SK-N-MC (cell line): ENCODE measurements around the gene PDXK.

Experiments used
- DNase-seq: peaks from one replicate; pipeline ENCODE4 v3.0.0-alpha.2; 2011; ENCODE audit warnings: low read depth, low spot score
- H3K27ac ChIP-seq: fragments of 200-600 bp; sonication (generic); 2 replicates; pipeline ENCODE4 v1.5.1; 2016; ENCODE audit warnings: mixed run types
- H3K36me3 ChIP-seq: fragments of 200-600 bp; sonication (generic); 2 replicates; pipeline ENCODE4 v1.6.1; 2017; ENCODE audit warnings: antibody characterized with exemption, low read length, mixed read lengths; ENCODE audit not compliant: insufficient read depth
- H3K4me3 ChIP-seq: fragments of 200-600 bp; sonication (generic); 2 replicates; pipeline ENCODE4 v1.5.1; 2016
- H3K9ac ChIP-seq: fragments of 200-600 bp; sonication (generic); 2 replicates; pipeline ENCODE4 v1.8.0; 2017; ENCODE audit warnings: mixed run types, mixed read lengths; ENCODE audit not compliant: insufficient read length
- H3K9me3 ChIP-seq: fragments of 200-600 bp; sonication (generic); 2 replicates; pipeline ENCODE4 v1.6.1; 2017; ENCODE audit warnings: low read depth, mild to moderate bottlenecking, antibody characterized with exemption, low read length, moderate library complexity, mixed read lengths
- EZH2 ChIP-seq: fragments of 200-600 bp; sonication (generic); IDR thresholded peaks from one replicate; pipeline ENCODE4 v1.6.1; 2017; ENCODE audit warnings: antibody characterized with exemption
- FOXP2 ChIP-seq: optimal IDR thresholded peaks from 2 replicates; pipeline ENCODE3; 2011; ENCODE audit warnings: mild to moderate bottlenecking, moderate library complexity; ENCODE audit not compliant: insufficient read depth; ENCODE audit errors: extremely low read length, control extremely low read depth
- POLR2AphosphoS5 ChIP-seq: IDR thresholded peaks from 2 replicates; pipeline ENCODE4 v1.6.1; 2012; ENCODE audit warnings: mild to moderate bottlenecking, low read depth, low read length, borderline replicate concordance

Gene PDXK

DNA sequence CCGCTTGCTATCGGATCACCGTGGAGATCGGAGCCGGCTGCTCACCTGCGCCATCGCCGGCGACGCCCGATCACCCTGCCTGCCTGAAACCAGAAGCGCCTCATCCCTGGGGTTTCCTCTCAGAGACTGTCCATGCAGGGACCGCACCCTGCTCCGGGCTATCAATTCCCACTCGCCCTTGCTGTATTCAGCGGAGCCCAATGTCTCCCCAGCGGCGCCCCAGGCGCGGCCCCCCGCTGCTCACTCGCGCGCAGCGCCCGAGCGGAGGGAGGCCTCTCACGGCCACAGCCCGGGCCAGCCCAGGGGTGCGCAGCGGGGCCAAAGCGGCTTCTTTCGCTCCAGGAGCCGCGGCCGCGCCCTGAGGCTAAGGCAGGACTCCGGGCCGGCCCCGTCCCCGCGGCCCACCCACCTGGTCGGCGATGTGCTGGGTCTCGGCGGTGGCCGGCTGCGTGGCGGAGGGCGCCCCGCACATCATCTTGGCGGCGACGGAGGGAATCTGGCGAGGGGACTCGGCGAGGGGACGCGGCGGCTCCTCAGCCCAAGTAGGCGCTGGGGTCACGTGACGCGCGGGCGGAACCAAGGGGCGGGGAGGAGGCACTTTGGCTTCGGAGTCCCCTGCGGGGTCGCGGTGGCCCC lies 57.0 kb downstream of the PDXK start, which contains the start of gene CSTB:
CSTB (minus strand) TSS at position 514 of the 636 bp plus-strand sequence; CDS start at position 475, 39 bp downstream.
- TF ChIP-seq FOXP2 (no peak), POLR2AphosphoS5 (peak; percentile 89), EZH2 (no peak)
- peaks cover 12% of the 10 kb centered on the region for H3K36me3 ChIP-seq
- H3K4me3 ChIP-seq = peak within 1 kb of the TSS; percentile 91
- H3K9me3 ChIP-seq = no peaks in the 10 kb centered on the region
- H3K9ac ChIP-seq = peak within 1 kb of the TSS; percentile 80
- DNase-seq = no peak
- peak within 1 kb of the TSS; percentile 36; the same call in 1 of the 2 replicates for H3K27ac ChIP-seq

DNA sequence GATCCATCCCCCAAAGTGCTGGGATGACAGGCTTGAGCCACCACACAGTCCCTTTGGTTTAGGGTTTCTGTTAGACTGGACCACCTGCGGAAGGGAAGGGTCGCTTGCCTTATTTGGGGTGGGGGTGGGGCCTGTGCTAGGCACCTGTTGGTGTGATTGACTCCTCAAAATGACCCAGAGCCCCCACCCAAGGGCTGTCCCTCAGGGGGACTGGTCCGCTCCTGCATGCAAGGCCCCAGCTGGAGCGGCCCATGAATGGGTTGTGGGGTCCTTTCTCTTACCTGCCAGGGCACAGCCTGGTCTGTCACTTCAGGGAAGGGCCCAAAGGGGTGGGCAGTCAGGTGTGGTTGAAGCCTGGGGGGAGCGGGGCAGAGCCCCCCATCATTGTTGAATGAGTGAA lies 59.0 kb downstream of the PDXK start:
- no peak for DNase-seq
- H3K36me3 ChIP-seq = peaks cover 12% of the 10 kb centered on the region
- no peak overlapping the region for H3K27ac ChIP-seq
- no peaks in the 10 kb centered on the region for H3K9me3 ChIP-seq
- no peak overlapping the region for H3K9ac ChIP-seq
- H3K4me3 ChIP-seq = no peak overlapping the region
- no peak for TF ChIP-seq POLR2AphosphoS5
- TF ChIP-seq EZH2 = no peak
- no peak for TF ChIP-seq FOXP2

DNA sequence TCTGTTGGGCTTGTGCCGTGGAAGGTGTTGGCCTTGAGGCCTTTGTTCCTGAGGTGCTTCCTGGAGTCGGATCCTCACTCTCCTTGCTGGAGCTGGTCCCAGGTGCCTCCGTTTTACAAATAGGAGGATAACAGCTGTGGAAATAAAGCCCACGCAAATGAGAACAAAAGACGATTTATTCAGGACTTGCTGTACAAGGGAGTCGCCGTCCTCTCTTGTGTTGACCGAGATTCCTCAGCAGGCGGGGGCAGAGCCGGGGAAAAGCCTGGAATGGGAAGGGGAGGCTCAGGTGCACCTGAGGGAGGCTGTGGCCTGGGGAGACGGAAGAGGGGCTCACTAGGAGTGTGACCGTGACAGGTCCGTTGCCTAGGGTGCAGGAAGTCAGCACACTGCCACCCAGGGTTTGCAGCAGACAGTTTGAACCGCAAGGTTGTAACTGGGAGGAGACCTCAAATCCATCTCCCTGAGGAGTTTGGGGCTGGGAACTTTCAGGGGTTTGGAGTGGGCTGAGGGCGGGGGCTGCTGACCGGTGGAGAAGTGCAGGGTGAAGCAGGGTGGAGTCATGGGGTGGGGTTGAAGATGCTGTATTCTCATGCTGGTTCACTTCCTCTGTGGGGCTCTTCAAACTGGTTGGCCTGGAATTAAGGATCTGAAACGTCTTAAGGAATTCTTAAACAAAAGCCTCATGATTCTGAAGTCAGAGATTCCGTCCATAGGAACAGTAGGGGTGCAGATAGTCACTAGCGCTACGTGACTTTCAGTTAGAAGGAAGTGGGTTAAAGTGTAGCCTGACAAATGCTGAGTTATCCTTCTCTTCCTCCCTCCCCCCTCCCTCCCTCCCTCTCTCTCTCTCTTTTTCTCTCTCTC lies 59.8 kb downstream of the PDXK start:
- Histone ChIP-seq H3K4me3 (no peak overlapping the region), H3K9me3 (no peaks in the 10 kb centered on the region), H3K27ac (no peak overlapping the region), H3K36me3 (peaks cover 5% of the 10 kb centered on the region), H3K9ac (no peak overlapping the region)
- no peak for DNase-seq
- TF ChIP-seq POLR2AphosphoS5 (no peak), FOXP2 (no peak), EZH2 (no peak)

DNA sequence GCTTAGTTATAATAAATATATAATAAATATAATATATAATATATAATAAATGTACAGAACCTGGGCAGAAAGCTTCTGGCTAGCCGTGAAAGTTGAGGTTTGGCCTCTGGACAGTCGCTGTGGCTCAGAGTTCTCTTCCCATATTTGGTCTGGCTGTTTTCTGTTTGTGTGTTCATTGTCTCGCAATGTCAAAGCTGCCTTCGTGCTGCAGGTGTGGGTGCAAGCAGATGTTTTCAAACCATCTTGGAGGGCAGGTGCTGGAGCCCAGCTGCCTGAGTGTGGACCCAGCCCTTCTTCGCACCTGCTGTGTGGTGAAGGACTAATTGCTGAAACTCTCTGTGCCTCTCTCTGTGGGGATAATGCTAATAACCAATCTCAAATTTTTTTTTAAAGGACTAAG lies 60.7 kb downstream of the PDXK start:
- Histone ChIP-seq H3K9me3 (no peaks in the 10 kb centered on the region), H3K9ac (no peak overlapping the region), H3K27ac (no peak overlapping the region), H3K36me3 (no peaks in the 10 kb centered on the region; the same call in none of the 2 replicates), H3K4me3 (no peak overlapping the region)
- DNase-seq = no peak
- TF ChIP-seq POLR2AphosphoS5 = no peak
- no peak for TF ChIP-seq EZH2
- no peak for TF ChIP-seq FOXP2

DNA sequence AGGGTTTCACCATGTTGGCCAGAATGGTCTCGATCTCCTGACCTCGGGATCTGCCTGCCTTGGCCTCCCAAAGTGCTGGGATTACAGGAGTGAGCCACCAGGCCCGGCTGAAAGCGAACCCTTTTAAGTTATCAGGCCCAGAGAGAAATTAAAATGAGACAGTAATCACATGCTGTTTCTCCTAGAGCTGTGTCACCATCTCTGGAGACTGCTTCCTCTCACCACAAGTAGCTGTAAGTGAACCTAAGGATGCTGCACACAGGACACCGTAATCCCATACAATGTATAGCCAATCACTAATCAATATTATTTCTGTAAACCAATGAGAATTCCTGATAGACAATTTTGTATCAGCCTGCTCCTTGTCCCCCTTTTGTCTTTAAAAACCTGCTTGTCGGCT lies 62.9 kb downstream of the PDXK start:
- no peak overlapping the region for H3K27ac ChIP-seq
- H3K9ac ChIP-seq = no peak overlapping the region
- H3K9me3 ChIP-seq = no peaks in the 10 kb centered on the region
- TF ChIP-seq EZH2 (no peak), POLR2AphosphoS5 (no peak), FOXP2 (no peak)
- H3K36me3 ChIP-seq = no peaks in the 10 kb centered on the region
- DNase-seq = no peak
- no peak overlapping the region for H3K4me3 ChIP-seq

DNA sequence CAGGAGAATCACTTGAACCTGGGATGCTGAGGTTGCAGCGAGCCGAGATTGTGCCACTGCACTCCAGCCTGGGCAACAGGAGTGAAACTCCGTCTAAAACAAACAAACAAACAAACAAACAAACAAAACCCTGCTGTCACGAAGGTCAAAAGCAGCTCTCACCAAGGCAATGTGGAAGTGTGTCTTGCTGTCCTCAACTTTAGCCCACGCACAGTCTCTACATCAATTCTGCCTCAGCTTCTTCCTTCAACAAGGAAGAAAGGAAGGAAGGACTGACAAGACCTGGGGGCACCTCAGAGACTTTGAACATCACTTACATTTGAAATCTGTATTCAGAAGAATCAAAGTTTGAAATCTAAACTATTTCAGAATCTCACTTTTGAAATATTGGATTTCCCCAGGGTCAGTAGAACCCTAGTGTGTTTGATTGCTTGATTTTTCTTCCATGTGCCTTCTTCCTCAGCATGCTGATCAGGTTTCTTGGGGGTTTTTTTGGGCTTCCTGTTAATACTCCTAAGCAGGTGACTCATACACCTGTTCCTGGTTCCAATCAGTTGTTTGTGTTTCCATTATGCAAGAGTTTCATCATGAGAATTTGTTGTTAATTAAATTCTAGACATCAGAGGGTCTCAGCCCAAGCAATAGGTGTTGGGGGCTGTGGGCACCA lies 63.6 kb downstream of the PDXK start:
- Histone ChIP-seq H3K9me3 (no peaks in the 10 kb centered on the region), H3K9ac (no peak overlapping the region), H3K4me3 (no peak overlapping the region), H3K36me3 (no peaks in the 10 kb centered on the region), H3K27ac (no peak overlapping the region)
- TF ChIP-seq POLR2AphosphoS5 (no peak), FOXP2 (no peak), EZH2 (no peak)
- no peak for DNase-seq

DNA sequence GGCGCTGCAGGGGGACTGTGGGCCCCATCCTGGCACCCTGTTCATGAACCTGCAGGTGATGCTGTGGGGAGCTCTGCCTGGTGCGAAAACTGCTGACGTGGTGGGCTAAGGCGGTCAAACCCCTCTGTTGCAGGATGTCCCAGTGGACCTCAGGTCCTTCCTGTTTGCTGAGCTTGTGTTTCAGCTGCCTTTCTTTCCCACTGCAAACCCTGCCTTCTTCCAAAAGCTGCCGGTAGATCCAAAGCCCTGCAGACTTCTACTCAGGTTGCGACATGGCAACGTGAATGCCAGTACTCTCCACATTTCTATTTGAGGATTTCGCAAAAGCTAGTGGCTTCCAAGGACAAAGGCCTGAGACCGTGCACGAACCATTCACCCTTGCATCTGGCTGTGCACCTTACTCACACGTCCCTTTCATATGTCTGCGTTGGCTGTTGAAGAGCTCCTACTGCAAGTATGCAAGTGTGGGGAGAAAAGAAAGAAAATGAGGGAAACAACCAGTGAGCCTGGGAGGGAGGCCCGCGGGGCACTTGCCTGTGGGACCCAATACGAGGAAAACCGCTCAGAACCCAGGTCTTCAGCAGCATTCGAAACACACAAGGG lies 64.3 kb downstream of the PDXK start:
- TF ChIP-seq EZH2 = no peak
- no peak for TF ChIP-seq POLR2AphosphoS5
- no peak for TF ChIP-seq FOXP2
- no peak for DNase-seq
- no peaks in the 10 kb centered on the region for H3K36me3 ChIP-seq
- H3K4me3 ChIP-seq = no peak overlapping the region
- H3K9ac ChIP-seq = no peak overlapping the region
- H3K9me3 ChIP-seq = no peaks in the 10 kb centered on the region
- H3K27ac ChIP-seq = no peak overlapping the region

DNA sequence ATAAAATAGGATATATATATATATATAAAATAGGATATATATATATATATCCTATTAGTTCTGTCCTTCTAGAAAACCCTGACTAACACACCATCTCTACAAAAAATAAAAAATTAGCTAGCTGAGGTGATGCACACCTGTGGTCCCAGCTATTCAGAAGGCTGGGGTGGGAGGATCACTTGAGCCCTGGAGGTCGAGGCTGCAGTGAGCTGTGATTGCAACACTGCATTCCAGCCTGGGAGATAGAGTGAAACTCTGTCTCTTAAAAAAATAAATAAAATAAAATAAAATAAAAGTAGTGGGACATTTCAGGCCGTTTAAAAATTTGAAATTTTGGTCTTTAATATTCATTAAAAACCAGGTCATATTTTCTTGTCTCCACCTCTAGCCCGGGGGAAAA lies 66.2 kb downstream of the PDXK start:
- no peak overlapping the region for H3K9ac ChIP-seq
- H3K27ac ChIP-seq = no peak overlapping the region
- TF ChIP-seq POLR2AphosphoS5 (no peak), FOXP2 (no peak), EZH2 (no peak)
- no peaks in the 10 kb centered on the region for H3K9me3 ChIP-seq
- DNase-seq = no peak
- H3K4me3 ChIP-seq = no peak overlapping the region
- H3K36me3 ChIP-seq = no peaks in the 10 kb centered on the region
